SW480 (cell line): ENCODE data around the gene ADORA1.

ENCODE experiments used
- DNase-seq: peaks from one replicate; pipeline ENCODE4 v3.0.0-alpha.2; 2016; ENCODE audit warnings: low spot score

Gene ADORA1

DNA sequence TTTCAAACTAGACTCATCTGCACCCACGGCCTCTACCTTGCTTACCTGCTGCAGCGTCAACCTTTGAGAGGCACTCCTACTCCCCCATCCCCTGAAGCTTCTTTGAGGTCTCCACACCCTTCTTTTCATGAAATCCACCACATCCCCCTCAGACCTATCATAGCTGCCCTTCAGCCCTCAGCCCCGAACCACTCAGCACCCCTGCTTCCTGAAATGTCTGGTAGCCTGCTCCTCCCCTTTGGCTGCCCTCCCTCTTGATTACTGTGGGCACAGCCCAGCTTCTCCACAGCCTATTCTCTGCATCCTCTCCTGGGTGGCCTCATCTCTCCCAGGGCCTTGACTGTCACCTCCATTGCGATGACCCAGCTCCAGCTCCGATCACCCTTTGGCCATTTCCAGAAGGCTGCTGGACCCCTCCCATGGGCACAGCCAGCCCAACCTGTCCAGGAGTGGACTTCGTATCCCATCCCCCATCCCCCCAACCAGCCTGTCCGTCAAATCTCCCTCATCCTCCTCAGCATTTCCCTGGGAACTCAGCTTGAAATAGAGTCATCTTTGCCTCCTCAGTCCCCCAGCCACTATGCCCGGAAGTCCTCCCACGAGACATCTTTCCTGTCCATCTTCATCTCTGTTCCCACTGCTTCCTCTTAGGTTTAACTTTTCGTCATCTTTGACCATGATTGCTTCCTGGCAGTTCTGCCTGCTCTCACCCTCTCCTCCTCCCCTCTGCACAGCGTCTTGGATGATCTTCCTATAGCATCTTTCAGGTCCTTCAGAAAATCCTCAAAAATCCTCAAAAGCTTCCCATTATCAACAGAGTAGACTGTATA lies 6.1 kb upstream of the ADORA1 start:
- DNase-seq, result no peak

DNA sequence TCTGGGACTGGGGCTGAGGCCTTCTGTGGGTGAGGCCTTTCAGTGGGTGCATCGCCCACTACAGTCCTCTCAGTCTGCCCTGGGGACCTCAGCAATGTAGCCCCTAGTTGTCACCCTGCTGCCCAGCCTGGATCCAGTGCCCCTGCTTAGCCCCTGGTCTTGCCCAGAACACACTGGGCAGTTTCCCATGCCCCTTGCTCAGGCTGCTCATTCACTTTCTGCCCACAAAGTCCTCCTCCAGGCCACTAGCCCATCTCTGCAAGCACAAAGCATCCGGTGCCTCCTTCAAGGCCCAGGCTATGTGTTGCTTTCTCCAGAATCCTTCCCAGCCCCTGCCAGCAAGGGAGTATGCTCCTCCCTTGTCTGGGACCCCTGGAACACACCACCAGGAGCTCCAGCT lies 5.4 kb upstream of the ADORA1 start:
- DNase-seq, result no peak

DNA sequence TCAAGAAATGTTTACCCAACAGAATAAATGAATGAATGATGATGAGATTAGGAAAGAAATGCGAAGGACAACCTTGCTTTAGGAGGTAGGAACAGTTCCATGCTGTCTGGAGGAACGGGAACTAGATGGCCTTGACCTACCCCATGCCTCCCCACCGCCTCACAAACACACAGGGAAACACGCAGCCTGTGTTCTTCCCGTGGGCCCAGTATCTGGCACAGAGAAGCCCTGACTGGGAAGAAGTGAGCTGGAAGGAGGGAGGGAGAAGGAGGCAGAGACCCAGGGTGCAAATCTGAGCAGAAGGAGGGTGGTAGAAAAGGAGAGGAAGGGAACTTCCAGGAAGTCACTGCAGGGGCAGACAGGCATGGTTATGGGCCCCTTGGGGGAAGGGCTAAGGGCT lies 3.5 kb upstream of the ADORA1 start:
- no peak for DNase-seq

DNA sequence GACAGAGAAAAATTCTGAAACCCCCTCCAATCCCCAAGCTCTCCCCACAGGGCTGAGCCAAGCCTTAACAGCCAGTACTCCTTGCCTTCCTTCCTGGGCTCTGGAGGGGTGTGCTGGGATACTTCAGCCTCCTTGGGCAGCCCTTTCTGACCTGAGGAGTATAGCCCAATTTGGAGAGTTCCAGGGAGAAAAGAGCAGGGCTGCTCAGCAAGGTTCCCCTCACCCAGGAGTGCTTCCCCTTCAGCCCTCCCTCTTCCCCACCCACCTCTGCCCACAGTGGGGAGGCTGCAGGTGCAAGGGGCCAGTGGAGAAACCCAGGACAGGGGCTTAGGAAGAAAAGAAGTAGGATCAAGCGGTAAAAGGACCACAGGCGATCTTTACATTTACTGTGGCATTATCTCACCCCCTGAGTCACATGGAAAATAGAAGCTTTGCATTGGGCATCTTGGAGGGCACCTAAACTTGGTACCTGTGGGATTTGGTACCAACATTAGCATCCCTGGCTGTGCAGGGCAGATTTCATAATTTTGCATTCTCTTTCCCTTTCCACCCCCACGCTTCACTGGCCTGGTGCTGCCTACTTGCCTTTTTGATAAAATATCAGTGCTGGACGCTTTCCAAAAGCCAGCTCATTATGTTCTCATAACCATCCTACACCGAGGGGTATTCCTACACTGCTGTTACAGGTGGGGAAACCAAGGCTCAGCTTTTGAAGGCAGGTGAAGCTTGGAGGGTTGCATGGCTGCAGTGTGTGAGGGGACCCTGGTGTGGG lies 2.8 kb upstream of the ADORA1 start:
- no peak for DNase-seq

DNA sequence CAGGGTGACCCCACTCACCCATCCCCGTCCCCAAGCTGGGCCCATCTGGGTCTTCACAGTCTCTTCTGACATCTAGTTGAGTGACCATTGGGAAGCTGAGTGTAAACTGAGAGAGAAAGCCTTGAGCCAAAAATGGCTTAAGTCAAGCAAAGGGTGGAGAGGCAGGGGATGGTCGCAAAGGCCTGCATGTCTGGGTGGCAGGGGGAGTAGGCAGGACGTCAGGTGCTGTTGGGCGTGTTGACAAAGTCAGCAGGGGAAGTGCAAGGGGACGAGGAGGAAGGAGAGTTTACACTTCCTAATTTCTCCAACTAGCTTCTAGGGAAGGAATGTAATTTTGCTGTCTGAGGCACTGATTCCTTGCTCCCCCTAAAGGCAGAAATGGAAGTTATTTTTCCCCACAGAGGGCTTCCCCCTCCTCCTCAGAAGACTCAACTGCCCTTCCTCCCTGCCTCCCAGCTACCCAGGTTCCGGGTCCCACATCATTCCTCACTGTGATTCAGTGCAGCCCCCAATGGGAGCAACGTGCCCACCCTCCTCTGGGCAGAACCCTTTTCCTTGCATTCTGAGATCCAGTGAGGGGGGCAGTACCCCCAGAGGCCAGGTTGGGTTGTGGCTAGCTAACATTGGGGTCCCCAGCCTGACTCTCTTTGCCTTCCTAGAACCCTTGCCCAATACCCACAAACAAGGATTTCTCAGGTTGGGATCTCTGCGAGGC lies 1.2 kb upstream of the ADORA1 start:
- DNase-seq, result no peak

DNA sequence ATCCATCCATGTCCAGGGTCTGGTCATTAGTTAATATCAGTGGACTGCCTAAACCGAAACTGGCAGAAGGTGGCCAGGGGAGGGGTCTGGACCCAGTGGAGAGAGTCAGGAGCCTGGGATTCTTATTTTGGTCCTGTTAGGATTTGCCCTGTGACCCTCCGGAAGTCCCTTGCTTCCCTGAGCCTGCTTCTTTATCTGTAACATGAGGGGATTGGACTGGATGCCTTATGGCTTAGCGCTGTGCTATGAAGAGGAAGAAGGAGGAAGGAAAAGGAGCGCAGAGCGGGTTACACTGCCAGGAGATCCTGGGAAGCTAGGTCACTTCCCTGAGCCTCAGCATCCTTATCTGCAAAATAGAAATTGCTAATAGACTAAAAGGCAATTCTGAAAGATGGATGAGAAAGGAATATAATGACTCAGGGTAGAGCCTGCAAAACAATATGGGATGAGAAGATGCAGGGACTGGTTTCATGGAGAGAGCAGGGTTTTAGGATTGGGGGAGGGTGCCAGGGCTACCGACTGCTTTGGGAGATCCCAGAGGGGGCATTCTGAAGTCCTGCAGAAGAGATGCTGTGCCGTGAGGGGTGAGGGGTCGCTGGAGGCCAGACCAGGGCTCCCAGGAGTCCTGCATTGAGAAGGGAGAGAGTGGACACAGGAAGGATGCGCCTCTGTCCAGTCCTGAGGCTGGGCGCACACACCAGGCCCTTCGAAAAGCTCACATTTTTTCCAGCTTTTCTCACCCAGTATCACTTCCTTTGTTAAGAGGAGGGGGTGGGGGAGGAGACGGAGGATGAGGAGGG lies 460 bp upstream of the ADORA1 start:
- DNase-seq, result no peak

DNA sequence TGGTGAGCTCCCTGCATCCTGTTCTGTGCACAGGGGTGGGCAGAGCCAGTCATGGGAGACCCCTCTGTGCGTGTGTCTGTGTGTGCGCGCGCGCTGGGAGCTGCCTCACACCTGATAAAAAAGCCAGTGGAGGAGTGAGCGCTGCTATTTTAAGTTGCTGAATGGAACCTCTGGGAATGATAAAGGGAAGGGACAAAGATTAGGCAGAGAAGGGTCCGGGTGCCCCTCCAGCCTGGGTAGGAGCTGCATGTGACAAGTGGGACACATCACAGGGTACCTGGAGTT lies 847 bp downstream of the ADORA1 start:
- no peak for DNase-seq

DNA sequence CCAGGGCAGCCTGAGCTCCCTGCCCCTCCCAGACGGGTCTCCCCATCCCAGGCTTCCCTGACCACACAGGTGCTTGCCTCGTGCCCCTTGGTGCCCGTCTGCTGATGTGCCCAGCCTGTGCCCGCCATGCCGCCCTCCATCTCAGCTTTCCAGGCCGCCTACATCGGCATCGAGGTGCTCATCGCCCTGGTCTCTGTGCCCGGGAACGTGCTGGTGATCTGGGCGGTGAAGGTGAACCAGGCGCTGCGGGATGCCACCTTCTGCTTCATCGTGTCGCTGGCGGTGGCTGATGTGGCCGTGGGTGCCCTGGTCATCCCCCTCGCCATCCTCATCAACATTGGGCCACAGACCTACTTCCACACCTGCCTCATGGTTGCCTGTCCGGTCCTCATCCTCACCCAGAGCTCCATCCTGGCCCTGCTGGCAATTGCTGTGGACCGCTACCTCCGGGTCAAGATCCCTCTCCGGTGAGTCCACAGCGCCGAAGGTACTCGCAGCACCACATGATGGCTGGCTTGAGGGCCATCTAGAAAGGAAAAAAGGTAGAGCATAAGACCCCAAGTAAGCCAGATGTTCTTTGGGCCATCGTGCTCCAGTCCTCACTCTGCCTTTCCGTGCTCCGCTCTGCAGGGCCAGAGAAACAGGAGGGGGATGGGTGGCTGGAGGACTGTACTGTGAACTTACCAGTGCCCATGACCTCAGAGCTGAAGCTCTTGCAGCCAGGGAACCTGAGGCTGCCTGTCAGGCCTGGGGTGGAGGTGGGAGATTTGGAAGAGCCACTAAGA lies 1.4 kb downstream of the ADORA1 start:
- no peak for DNase-seq

DNA sequence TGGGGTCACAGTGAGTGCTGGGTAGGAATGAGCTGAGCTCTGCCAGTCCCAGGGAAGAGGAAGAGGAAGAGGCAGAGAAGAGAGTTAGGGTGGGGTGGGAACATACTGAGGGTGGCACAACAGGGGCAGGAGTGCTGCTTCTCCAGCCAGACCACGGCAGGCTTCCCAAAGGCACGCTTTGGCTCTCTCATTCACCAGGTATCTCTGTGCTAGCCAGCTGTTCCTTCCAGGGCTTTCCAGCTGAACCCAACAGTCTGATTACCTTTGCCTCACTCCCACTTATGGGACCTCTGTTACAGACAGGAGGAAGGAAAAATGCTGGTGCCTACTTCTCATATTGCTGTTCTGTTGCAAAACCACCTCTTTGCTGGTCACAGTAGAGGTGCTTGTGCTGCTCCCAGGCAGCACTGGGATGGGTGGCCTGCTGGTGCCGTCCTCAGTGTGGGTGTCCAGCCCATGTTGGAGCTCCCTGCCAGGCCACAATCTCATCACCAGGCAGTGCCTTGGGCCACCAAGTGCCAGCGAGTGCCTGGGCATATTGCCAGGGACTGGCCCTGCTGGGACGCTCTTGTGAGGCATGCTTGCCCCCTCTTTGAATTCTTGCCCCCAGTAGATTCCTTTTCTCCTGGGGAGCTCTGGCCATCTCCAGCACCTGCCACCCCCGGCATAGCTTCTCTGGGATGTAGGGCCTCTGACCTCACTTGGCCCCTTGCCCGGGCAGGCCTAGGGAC lies 2.1 kb downstream of the ADORA1 start:
- DNase-seq, result no peak

DNA sequence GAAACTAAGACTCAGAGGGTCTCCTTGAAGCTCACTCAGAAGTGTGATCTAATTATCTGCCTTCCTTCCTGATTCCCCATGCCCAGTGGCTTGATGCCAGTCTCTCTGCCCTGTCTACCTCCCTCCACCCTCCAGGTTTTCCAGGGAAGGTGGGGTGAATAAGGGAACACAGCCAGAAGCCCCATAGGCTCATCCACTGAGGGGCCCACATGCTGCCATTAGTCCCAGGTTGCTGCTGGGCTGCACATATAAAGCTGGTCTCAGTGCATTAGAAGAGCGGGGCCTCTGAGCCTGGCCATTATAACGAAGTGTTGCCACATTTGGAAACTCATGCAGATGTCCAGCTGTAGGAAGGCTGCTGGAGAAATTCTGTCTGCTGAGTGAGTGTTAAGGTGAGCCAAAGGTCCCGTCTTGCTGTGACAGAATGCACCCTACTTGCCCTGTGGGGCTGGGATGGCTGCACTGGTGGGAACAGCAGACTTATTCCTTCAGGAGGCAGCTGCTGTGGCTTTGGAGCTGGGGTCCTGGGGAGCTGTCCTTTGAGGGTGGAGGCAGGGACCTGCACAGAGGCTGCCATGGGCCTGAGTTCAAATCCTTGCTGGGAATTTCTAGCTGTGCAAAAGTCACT lies 2.9 kb downstream of the ADORA1 start:
- no peak for DNase-seq

DNA sequence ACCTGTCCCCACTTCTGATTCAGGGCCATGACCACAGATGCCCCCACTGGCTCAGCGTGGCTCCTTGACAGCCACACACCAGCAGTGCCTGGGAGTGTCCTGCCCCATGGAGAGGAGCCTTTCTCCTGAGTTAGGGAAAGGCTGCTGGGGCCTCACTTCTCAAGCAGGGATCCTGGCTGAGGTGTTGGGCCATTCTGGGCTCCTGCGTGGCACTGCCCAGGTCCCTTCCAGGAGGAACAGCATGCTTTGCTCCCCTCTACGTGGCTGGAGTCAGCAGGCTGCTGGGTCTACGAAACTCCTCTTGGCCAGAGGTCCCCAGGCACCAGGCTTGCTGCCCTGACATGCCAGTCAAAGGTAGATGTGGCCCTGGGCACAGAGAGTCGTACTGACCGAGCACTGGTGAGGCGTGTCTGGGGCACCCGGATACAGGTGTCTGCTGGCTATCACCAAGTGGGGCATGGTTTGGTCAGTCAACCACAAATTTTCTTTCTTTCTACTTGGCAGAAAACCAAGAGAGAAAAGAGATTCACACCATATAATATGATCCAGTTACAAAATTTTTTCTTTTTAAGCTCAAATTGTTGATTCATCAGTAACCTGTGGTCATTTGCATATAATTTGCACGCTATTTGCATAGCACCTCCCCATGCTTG lies 4.1 kb downstream of the ADORA1 start:
- DNase-seq, result no peak

DNA sequence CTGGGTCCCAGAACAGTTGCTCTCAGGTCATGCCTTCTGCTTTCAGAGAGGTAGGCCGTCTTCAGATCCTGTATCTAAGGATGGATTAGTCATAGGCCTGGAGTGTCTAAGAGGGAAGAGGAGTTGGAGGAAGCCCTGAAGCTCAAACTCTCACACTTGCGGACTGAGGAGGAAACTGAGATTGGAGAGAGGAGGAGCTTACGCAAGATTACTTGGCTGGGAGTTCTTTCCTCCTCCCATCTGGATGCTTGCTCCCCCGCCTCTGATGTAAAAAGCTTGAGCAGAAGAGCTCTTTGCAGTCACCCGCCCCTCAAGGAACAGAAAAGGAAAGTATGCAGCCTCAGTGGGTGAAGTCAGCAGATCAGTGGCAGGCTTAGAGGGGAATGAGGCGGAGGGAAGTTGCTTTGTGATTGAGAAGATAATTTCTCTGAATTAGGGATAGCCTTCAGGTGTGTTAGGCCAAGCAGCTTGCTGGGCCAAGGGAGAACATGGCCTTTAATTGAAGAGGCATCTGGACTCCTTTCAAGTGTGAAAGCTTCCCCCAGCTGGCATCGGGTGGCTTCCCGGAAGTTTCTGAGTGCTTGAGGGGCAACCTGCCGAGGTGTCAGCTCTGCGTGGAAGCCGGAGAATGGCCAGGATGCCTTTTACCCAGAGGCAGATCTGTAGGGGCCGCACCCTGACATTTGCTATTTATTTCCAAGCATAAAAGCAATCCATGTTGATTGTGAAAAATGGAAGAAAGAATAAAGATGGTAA lies 6.6 kb downstream of the ADORA1 start:
- DNase-seq, result no peak

DNA sequence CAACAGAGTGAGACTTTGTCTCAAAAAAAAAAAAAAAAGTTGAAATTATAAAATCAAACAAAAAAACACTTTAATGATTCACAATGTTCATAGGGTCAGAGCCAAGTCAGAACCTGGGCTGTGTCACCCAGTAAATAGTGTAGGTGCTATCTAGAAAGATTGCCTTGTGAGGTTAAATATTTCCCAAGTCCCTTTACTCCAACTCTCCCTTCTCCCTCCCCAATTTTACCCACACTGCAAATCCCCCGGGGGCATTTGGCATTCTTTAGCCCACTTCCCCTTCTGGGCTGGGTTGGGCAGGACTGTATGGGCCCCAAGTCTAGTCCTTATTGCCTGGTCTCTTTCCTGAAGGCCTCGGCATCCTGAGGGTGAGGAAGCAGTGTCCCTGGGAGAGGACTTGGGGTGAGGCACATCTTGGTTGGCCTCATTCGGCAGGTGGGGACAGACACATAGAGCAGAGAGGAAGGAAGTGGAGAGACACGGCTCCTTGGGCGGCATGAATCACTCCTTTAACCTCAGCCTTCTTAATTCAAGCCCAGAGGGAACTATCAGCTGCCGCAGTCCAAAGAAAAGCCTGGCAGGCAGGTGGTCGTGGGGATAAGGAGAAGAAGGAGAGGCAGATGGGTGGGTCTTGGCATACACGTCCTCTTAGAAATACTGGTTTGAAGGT lies 8.2 kb downstream of the ADORA1 start:
- no peak for DNase-seq

DNA sequence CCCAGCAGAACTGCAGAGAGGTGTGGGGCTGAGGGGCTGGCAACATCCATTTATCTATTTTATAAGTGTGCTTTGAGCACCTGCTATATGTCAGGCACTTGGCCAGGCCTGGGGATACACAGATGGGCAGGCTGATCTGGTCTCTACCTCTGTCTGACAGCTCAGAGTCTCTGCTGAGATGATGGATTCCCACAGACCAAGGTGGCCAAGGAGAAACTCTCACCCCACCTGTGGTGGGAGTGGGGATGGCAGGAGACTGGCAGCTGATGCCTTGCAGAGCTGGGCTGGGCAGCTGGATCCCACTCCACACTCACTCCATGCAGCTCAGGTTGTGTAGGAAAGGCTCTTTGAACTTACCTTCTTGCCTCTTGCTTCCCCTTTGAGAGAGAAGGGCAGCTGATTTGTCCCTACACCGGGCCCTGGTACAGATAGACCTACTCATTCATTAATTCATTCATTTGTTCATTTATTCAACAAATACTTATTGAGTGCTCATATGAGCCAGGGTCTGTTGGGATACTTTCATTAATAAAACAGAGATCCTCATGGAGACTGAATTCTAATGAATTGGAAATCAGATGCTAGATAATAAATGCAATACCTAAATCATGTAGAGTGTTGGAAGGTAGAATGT lies 9.0 kb downstream of the ADORA1 start:
- DNase-seq, result no peak

DNA sequence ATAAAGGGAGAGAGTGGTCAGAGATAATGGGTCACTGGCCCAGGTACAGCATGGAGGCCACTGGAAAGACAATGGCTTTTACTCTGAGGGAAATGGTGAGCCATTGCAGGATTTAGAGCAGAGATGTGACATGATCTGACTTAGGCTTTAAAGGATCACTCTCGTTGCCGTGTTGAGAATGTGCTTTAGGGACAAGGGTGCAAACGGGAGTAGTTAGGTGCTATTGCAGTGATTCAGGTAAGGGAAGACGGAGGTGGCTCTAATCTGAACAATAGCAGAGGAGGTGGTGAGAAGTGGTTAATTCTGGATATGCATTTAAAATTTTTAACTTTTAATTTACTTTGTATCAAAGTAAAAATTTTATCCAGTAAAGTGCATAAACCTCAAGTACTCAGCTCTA lies 9.8 kb downstream of the ADORA1 start:
- DNase-seq, result no peak

DNA sequence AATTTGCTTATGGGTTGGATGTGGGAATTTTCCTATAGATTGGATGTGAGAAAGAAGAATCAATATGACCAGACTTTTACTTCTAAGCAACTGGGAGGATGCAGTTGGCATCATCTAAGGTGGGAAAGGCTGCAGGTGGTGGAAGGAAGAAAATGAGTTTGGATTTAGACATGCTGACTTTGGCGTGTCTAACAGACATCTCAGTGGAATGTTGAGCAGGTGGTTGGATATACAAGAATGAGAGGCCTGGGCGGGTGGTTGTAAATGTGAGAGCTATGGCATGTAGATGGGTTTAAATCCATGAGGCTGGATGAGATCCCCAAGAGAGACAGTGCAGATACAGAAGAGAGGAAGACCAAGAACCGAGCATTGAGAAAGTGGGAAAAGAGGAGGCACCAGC lies 10.5 kb downstream of the ADORA1 start:
- no peak for DNase-seq

DNA sequence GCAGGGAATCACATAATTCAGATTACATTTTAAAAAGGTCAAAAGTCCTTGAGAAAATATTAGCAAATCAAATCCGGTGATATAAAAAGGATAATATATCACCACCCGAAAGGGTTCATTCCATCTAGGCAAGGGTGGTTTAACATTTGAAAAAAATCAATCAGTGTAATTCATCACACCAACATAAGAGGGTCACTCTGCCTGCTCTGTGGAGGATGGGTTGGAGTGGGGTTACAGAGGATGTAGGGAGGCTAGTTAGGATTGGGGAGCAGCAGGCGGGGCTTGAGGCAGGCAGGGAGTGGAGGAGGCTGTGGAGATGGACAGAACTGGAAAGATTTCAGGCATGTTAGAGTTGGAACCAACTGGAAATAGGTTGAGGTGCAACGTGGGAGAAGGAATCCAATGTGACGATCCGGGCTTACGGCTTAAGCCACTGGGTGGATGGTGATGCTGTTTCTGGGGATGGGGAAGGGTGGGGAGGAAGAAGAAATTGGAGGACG lies 12.5 kb downstream of the ADORA1 start:
- no peak for DNase-seq
